Endothelial cell of umbilical vein (primary cell): ENCODE results near the gene MASP2. TPM values are rescaled to one million over a fixed set of nuclear protein-coding genes. Genes with fewer than 3 reads are reported as not detected.

Experiments
- BruUV-seq: library from RNA; stranded (reverse); fragments of 400-500 nt; replicated peaks from 2 replicates; lab custom pipeline; 2021; lab: Mats Ljungman, UMichigan
- CTCF ChIA-PET: fragments of 300-600, 350-600 bp; sonication (Branson Sonifier 250); formaldehyde crosslinking; loops from one replicate; lab custom pipeline; 2021; ENCODE audit warnings: antibody characterized with exemption, inconsistent platforms; lab: Charles Lee
- POLR2A ChIA-PET: fragments of 300-600, 350-600 bp; sonication (Branson Sonifier 250); formaldehyde crosslinking; loops from one replicate; lab custom pipeline; 2021; ENCODE audit warnings: antibody characterized with exemption, inconsistent platforms; lab: Charles Lee
- DNase-seq: peaks from one replicate; pipeline ENCODE4 v3.0.0-alpha.2; 2011; ENCODE audit warnings: low read depth, low spot score
- FAIRE-seq: peaks from 2 replicates; lab custom pipeline; 2011; peaks lifted over from hg19 to GRCh38; lab: Jason Lieb, UNC
- H2AFZ ChIP-seq: 2 replicates; pipeline ENCODE4 v1.6.0; 2012; ENCODE audit warnings: low read depth, low read length, control low read depth, inconsistent platforms
- H3K27ac ChIP-seq: 2 replicates; pipeline ENCODE4 v1.5.1; 2011; ENCODE audit warnings: low read depth, mild to moderate bottlenecking, control low read depth, low read length, moderate library complexity; ENCODE audit not compliant: insufficient read depth
- H3K27me3 ChIP-seq, 2 experiments: 2 replicates each; pipeline versions ENCODE4 v1.6.0 to v1.6.1; 2011; ENCODE audit warnings: low read length in 2 of 2, mixed read lengths in 1 of 2; ENCODE audit not compliant: control insufficient read depth in 2 of 2, insufficient read depth in 2 of 2
- H3K36me3 ChIP-seq, 2 experiments: 2 replicates in 1 of 2; 3 replicates in 1 of 2; pipeline ENCODE4 v1.5.1; 2011; ENCODE audit warnings: low read length in 2 of 2, mild to moderate bottlenecking in 1 of 2, moderate library complexity in 1 of 2; ENCODE audit not compliant: control insufficient read depth in 2 of 2, insufficient read depth in 2 of 2; ENCODE audit errors: extremely low read depth in 1 of 2
- H3K4me1 ChIP-seq: 3 replicates; pipeline ENCODE4 v1.5.1; 2011; ENCODE audit warnings: mild to moderate bottlenecking, low read length; ENCODE audit not compliant: control insufficient read depth, insufficient read depth; ENCODE audit errors: extremely low read depth
- H3K4me2 ChIP-seq: 2 replicates; pipeline ENCODE4 v1.6.1; 2011; ENCODE audit warnings: low read length, control low read depth, mixed read lengths; ENCODE audit not compliant: insufficient read depth
- H3K4me3 ChIP-seq, 3 experiments: fragments of 200-600 bp in 1 of 3; sonication (generic), shearing (Covaris generic) in 1 of 3; replicated peaks in 1 of 3; 2 replicates each; pipeline ENCODE4 v1.5.1; 2011 to 2016; ENCODE audit warnings: control low read depth in 3 of 3, low read length in 3 of 3, mild to moderate bottlenecking in 2 of 3, inconsistent platforms in 1 of 3, low read depth in 1 of 3, moderate library complexity in 1 of 3; ENCODE audit not compliant: insufficient read depth in 1 of 3
- H3K79me2 ChIP-seq: 2 replicates; pipeline ENCODE4 v1.6.0; 2012; ENCODE audit warnings: low read length, inconsistent platforms; ENCODE audit not compliant: control insufficient read depth, insufficient read depth
- H3K9ac ChIP-seq: replicated peaks from 2 replicates; pipeline ENCODE3; 2011; ENCODE audit warnings: low read length, control low read depth; ENCODE audit not compliant: insufficient read depth; ENCODE audit errors: extremely low read depth
- H3K9me1 ChIP-seq: replicated peaks from 3 replicates; pipeline ENCODE4 v1.6.0; 2011; ENCODE audit warnings: mild to moderate bottlenecking, low read length; ENCODE audit not compliant: control insufficient read depth, insufficient read depth; ENCODE audit errors: extremely low read depth
- H3K9me3 ChIP-seq: replicated peaks from 2 replicates; pipeline ENCODE4 v1.5.1; 2012; ENCODE audit warnings: low read length, inconsistent platforms; ENCODE audit not compliant: control insufficient read depth, insufficient read depth
- H4K20me1 ChIP-seq: replicated peaks from 2 replicates; pipeline ENCODE3; 2011; ENCODE audit warnings: mild to moderate bottlenecking, low read length; ENCODE audit not compliant: control insufficient read depth, insufficient read depth; ENCODE audit errors: extremely low read depth
- CTCF ChIP-seq, 2 donors: IDR thresholded peaks; 1 replicate in 1 of 2; 2 replicates in 1 of 2; pipeline ENCODE4 v1.5.1; 2011; ENCODE audit warnings: low read length in 2 of 2, mild to moderate bottlenecking in 2 of 2, moderate library complexity in 2 of 2, control low read depth in 1 of 2, inconsistent platforms in 1 of 2, low read depth in 1 of 2; ENCODE audit not compliant: insufficient read depth in 1 of 2; ENCODE audit errors: extremely low read depth in 1 of 2
- EZH2 ChIP-seq: IDR thresholded peaks from 2 replicates; pipeline ENCODE4 v1.6.1; 2012; ENCODE audit warnings: borderline replicate concordance, low read depth, mild to moderate bottlenecking, moderate library complexity, low read length, inconsistent platforms; ENCODE audit not compliant: severe bottlenecking
- FOS ChIP-seq: IDR thresholded peaks from 2 replicates; pipeline ENCODE4 v1.6.1; 2011; ENCODE audit warnings: mild to moderate bottlenecking, low read length, moderate library complexity, borderline replicate concordance; ENCODE audit not compliant: insufficient read depth
- GATA2 ChIP-seq: IDR thresholded peaks from 2 replicates; pipeline ENCODE4 v1.7.0; 2011; ENCODE audit warnings: low read depth, mild to moderate bottlenecking, moderate library complexity, mixed read lengths, low read length; ENCODE audit not compliant: insufficient read length, insufficient read depth
- JUN ChIP-seq: IDR thresholded peaks from 2 replicates; pipeline ENCODE4 v1.6.1; 2011; ENCODE audit warnings: borderline replicate concordance, low read depth; ENCODE audit not compliant: insufficient read length, insufficient read depth
- MAX ChIP-seq: IDR thresholded peaks from 2 replicates; pipeline ENCODE4 v1.6.1; 2011; ENCODE audit not compliant: insufficient read depth, insufficient read length
- MYC ChIP-seq: IDR thresholded peaks from one replicate; pipeline ENCODE4 v1.6.1; 2011; ENCODE audit warnings: mild to moderate bottlenecking, low read depth, low read length
- POLR2A ChIP-seq: IDR thresholded peaks from 2 replicates; pipeline ENCODE4 v1.6.1; 2012; ENCODE audit warnings: low read depth, mild to moderate bottlenecking, control low read depth, low read length
- POLR2AphosphoS5 ChIP-seq: IDR thresholded peaks from 2 replicates; pipeline ENCODE4 v1.6.1; 2012; ENCODE audit warnings: low read depth, mild to moderate bottlenecking, control low read depth, low read length, moderate library complexity; ENCODE audit not compliant: insufficient read depth
- dilution Hi-C: fragments of 300-500 bp; cut with MboI; formaldehyde crosslinking; loops from one replicate; pipeline ENCODE4 v1.15.0; 2019; ENCODE audit warnings: low sequenced_read_pairs; ENCODE audit not compliant: extremely low pct_ligation_motif_present
- intact Hi-C: fragments of 100-400 bp; cut with micrococcal nuclease; formaldehyde crosslinking; loops from one replicate; pipeline ENCODE4 v1.10.0; 2022
- polyA plus RNA-seq, 4 experiments: library from polyadenylated mRNA; depleted of rRNA in 3 of 4; stranded (reverse) in 3 of 4; unstranded in 1 of 4; fragments of >200 nt; gene quantifications; 2 replicates each; pipeline versions ENCODE4 v1.2.1 to v1.2.3, GENCODE V29; 2011 to 2012; ENCODE audit warnings: missing spikeins in 1 of 4
- total RNA-seq: library from RNA; stranded (reverse); gene quantifications from 2 replicates; pipeline ENCODE4 v1.2.3, GENCODE V29; 2021

MASP2 gene
- total and polyA plus RNA-seq, 2 donors (not counting 3 experiments of a cell fraction or from before 2014, with no cell fraction given) = 0.53 TPM; not detected in 1

- Histone ChIP-seq H3K9me1 (no peaks in the 10 kb centered on the region), H3K27me3 (no peaks in the 10 kb centered on the region), H3K36me3 (no peaks in the 10 kb centered on the region), H3K4me1 (no peaks in the 10 kb centered on the region), H3K27ac (no peak overlapping the region), H4K20me1 (no peaks in the 10 kb centered on the region), H3K4me2 (no peak overlapping the region), H3K4me3 (no peak overlapping the region), H2AFZ (no peak overlapping the region), H3K9ac (no peak overlapping the region), H3K9me3 (no peaks in the 10 kb centered on the region), H3K79me2 (no peaks in the 10 kb centered on the region)
- POLR2A ChIA-PET = no interaction called here
- TF ChIP-seq JUN (no peak), CTCF (IDR thresholded peaks at IDR 0.05; ENCODE audit: extremely low read depth in 1 of 2, insufficient read depth in 1 of 2, low read depth in 1 of 2, low read length in 2 of 2) (no peak), MYC (no peak), POLR2AphosphoS5 (no peak), EZH2 (no peak), GATA2 (no peak), MAX (no peak), POLR2A (no peak), FOS (no peak)
- intact Hi-C loops (no loop called here), dilution Hi-C loops (no loop called here)
- CTCF ChIA-PET = interaction anchor here (0.7 to 8.5 kb wide), 3 partner anchors 9 to 600 kb away, joined by 3 to 77 read pairs (median 4); no protein-coding TSS in a partner anchor
- BruUV-seq = no TSS peak
- FAIRE-seq = no peak
- DNase-seq = no peak
Observed at GRCh38 chr1:11045428-11046269, 1.4 kb downstream of the MASP2 start.
